Skin of body (tissue), 2 donors: ENCODE measurements around the gene YPEL3. TPM values are rescaled to one million over a fixed set of nuclear protein-coding genes. Genes with fewer than 3 reads are reported as not detected.
"Not testable (repeated sequence)": the region's sequence is repeated elsewhere in the genome, so short reads cannot be mapped to it uniquely, and the experiment has no call there.

Experiments
- DNase-seq: peaks from one replicate; lab custom pipeline; 2025; lab: John Stamatoyannopoulos, UW
- total RNA-seq: library from RNA; depleted of rRNA; stranded (reverse); fragments of >200 nt; gene quantifications from one replicate; pipeline ENCODE4 v1.2.3, GENCODE V29; 2014

The YPEL3 gene
- total RNA-seq, 1 donor from 2014 or later: 22.4 TPM

- DNase-seq: no peak
Observed at GRCh38 chr16:30117768-30118167, 21.8 kb upstream of the YPEL3 start.

GRCh38 chr16:30116291-30117207, 20.5 kb upstream of the YPEL3 start:
- DNase-seq: no peak

- DNase-seq: no peak
Observed at GRCh38 chr16:30115238-30115637, 19.2 kb upstream of the YPEL3 start.

GRCh38 chr16:30114833-30115232, 18.8 kb upstream of the YPEL3 start:
- DNase-seq: not testable (repeated sequence)

GRCh38 chr16:30114411-30114810, 18.4 kb upstream of the YPEL3 start:
- DNase-seq: no peak

DNA sequence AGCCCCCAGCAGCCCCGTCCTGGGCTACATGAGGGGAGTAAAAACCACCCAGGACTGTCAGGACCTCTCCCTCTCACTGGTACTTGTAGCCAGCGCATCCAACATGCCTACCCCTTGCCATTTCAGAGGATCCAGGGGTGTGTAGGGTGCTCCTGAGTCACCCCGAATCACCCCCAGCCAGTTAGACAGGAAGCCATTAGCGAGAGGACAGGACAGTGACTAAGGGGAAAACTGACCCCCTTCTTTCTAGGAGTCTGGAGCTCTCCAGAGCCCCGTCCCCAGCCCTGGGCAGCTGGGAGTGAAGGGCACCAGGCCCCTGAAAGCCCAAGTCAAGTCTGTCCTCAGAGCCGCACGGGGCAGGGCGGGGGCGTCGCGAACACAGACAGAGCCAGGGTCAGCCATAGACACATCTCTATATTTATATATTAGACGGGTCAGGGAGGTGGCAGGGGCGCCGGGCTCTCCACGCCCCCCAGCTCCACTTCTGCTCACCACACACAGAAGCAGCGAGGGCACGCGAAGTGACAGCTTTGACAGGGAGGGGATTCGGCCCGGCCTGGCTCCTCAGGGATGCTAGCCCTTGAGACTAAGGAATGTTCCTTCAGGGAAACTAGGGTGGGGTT, 17.8 kb upstream of the YPEL3 start:
- DNase-seq: no peak

DNA sequence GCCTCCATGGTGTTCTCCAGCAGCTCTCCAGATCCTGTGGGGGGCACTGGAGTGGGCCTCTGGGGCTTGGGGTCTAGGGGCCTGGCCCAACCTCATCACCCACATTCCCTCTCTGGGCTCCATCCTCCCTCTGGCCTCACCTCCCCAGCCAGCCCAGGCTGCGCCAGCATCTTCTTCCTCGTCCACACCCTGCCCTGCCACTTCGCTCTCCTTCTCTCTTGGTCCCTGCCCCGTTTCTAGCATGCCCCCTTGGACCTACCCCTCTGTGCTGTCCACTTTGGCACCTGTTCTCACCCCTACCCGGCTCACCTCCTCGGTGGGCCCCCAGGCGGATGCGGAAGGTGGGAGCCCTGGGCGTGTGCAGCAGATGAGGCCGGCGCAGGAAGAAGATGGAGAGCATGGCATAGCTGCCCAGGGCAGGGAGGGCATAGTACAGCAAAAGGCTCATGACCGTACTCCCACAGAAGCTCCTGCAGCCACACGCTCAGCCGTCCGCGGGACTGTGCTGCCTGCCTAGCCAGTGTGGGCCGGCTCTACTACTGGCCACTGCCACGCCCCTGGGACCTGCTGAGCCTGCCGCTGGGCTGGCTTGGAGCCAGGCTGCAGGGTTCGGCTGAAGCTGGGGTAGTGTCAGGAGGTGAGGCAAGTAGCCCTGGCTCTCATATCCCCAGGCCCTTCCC, 17.2 kb upstream of the YPEL3 start, which contains the start of gene GDPD3:
GDPD3 (minus strand) TSS at position 507 of the 680 bp plus-strand sequence; CDS start at position 448, 59 bp downstream.
- no peak for DNase-seq

DNA sequence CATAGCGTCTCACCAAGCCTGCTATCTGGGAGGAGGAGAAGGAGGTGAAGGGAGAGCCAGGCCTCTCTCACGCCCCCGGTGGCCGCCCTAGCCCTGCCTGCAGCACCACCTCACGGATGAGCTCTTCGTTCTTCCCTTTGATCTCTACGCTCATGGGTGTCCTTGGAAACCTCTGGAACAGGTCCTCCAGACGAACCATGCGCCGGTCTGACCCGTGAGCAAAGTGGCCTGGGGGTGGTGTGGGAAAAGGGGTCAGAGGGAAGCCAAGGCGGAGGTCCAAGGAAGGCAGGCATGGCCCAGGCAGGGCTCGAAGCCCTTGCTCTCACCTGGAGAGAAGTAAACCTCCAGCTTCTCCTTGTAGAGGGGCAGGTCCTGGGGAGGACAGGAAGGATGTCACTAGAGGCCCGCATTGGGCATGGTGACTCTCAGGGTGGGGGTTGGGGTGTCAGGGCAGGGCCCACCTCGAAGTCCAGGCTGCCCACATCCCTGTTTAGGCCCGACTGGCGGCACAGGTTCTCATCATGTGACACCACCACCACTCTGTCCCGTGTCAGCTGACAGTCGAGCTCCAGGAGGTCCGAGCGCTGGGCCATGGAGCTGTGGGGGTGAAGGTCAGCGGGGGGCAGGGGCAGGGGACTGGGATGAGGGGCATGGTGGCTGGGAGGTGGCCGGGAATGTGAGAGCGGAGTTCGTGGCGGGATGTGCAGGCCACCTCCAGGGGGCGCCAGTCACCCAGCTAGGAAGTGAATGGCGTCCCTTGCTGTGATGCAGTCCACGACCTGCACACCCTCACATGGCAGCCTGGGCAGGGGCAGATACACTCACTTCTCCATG, 16.4 kb upstream of the YPEL3 start:
- DNase-seq: no peak

DNA sequence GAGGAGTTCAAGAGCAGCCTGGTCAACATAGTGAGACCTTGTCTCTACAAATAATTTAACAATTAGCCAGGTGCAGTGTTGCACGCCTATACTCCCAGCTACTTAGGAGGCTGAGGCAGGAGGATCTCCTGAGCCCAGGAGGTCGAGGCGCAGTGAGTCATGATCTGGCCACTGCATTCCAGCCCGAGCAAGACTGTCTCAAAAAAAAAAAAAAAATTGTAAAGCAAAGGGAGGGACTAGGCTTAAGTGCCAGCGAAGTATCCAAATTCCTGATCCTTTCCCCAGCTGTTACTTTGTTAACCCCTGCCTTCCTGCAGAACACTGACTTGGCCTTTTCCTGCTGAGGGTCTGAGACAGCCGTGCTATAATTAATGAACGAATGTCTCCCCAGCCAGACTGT, 14.6 kb upstream of the YPEL3 start:
- no peak for DNase-seq

DNA sequence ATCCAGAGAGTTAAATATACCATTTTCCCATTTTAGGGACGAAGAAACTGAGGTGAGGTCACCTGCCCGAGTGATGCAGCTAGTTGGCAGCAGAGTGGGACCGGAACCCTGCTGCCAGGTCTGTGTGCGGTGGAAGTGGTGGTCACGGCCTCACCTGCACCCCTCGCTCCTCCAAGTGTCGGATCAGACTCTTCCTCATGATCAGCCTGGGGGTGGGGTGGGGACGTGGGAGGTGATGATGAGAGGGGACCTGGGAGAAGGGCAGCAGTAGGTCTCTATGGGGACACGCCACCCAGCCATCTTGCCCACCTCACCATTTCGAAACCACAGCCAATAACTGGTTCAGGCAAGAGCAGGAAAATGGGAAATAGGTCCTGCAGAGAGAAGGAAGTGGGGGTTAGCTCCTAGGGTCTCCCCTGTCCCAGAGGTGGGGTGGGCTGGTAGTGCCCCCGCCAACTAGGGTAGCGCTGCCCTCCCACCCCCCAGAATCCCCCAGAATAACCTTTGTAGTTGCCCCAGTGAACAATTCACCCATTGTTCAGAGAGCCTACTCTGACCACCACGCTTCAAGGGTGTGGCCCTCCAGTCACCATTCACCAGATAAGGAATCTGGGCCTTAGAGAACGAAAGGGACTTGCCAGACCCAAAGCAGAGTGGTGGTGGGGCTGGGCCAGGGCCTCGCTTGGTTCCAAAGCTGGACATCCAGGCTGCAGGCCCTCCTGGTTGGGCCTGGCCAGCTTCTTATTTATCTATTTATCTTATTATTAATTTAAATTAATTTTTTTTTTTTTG, 12.2 kb upstream of the YPEL3 start:
- DNase-seq: no peak

GRCh38 chr16:30104492-30104891, 8.5 kb upstream of the YPEL3 start:
- DNase-seq: no peak

- no peak for DNase-seq
Observed at GRCh38 chr16:30104090-30104489, 8.1 kb upstream of the YPEL3 start.

- DNase-seq: no peak
Observed at GRCh38 chr16:30096862-30097563, 1.0 kb upstream of the YPEL3 start.

DNA sequence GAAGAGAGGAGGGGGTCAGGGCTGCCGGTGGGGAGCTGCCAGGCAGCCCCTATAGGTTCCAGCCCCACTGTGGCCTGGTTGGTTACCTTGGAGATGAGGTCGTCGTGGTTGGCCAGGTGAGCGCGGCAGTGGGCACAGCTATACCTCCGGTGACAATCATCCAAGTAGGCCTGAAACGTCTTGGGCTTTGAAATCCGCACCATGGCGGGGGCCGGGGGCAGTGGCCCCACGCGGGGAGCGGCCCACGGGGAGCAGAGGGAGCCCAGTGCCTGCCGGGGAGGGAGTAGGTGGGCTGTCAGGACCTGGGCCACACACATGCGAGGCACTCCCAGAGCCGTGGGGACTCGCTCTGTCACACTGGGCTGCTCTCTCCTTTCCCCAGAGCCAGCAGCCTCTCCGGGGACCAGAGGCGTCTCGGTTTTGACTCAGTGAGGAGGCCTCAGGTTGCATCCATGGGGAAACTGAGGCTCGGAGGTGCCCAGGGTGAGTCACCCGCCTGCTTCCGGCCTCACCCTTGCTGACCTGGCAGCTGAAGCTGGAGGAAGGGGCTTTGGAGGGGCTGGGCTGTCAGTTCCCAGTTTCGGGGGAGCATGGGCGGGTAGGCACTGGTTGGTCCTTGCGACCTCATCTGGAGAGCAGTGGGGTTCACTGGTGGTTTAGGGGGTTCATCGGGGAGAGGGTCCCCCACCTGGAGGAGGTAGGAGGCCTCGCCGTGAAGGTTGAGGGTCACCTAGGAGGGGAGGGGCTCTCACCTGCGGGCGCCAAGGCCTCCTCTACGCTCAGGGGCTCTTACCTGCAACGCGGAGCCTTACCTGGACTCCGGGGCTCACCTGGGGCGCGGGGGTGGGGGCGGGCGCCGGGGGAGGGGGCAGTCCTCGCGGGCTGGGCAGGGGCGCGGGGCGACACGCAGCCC, 591 bp downstream of the YPEL3 start:
- no peak for DNase-seq

DNA sequence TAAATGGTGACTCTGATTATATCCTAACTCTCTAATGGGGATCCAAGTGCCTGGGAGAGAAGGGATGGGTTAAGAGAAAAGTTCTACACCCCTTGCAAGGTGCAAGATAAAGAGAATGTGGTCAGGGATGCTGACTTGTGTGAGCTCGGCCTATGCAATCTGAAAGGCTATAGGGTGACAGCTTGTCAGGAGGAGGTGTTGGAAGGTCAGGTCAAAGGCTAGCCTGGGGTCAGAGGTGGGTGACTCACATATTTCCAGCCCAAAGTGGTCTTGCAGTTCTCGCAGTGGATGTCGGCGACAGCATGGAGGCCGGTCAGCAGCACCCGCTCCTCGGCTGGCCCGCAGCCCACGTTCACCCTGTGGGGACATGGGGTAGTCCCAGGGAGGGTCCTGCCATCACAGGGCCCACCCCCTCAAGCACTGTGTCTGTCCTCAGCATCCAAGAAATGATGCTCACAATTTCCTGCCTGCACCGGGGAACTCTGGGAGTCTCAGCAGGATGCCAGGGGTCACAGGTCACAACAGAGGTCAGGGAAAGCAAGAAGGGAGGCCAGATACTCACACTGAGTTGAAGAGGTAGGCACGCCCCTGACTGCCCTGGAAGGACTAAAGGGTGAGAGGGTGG, 1.4 kb downstream of the YPEL3 start:
- no peak for DNase-seq

- peak; percentile 63 for DNase-seq
Observed at GRCh38 chr16:30092373-30093010, 3.5 kb downstream of the YPEL3 start.

- DNase-seq: peak; percentile 85
Observed at GRCh38 chr16:30091474-30092372, 4.3 kb downstream of the YPEL3 start, which contains the start of gene TBX6. Gene TBX6, minus strand, starts transcription at chr16:30091924. Its CDS starts 731 bp downstream, at chr16:30091193.
